SU-DHL-6 (cell line): ENCODE data around the gene MYRFL.

Source experiments
- CTCF ChIP-seq: fragments of 200-600 bp; sonication (generic); IDR thresholded peaks from one replicate; pipeline ENCODE4 v1.5.1; 2017; ENCODE audit warnings: antibody characterized with exemption, mild to moderate bottlenecking, low read length, moderate library complexity; ENCODE audit not compliant: insufficient read depth, poor library complexity, severe bottlenecking
- EZH2phosphoT487 ChIP-seq: fragments of 200-600 bp; sonication (generic), shearing (Covaris generic); conservative IDR thresholded peaks from 2 replicates; pipeline ENCODE4 v1.6.1; 2018; ENCODE audit warnings: mild to moderate bottlenecking, antibody characterized with exemption, low read length, moderate library complexity, mixed read lengths

- TF ChIP-seq CTCF (no peak), EZH2phosphoT487 (no peak)
Measured at GRCh38 chr12:69987579-69988091, 162.6 kb downstream of the MYRFL start.
